Measurements from ENCODE around the gene C1orf94. TPM values are rescaled to one million over a fixed set of nuclear protein-coding genes. Genes with fewer than 3 reads are reported as not detected.

The C1orf94 gene
- polyA plus RNA-seq, 1 donor (not counting 4 experiments of a cell fraction or from before 2014, with no cell fraction given) = 0.05 TPM

- no peaks in the 10 kb centered on the region for H3K79me2 ChIP-seq (ENCODE audit: control insufficient read depth, insufficient read depth, low read length)
- H3K9me3 ChIP-seq (ENCODE audit: control insufficient read depth, low read depth, low read length) = no peaks in the 10 kb centered on the region
- peak overlapping the region; percentile 75 for H2AFZ ChIP-seq (ENCODE audit: control insufficient read depth, low read length)
- DNase-seq (ENCODE audit: low read depth, low spot score) (peak; percentile 63), FAIRE-seq (peak; percentile 81)
- no peak overlapping the region for H3K27ac ChIP-seq (ENCODE audit: control insufficient read depth, insufficient read depth, low read length)
- dilution Hi-C loops (cut with MboI; ENCODE audit: extremely low pct_ligation_motif_present, low sequenced_read_pairs) = no loop called here
- TF ChIP-seq EZH2 (IDR thresholded peaks at IDR 0.05; ENCODE audit: low read length) = no peak
- TF ChIP-seq CTCF (optimal IDR thresholded peaks at IDR 0.05 in 1 of 3, IDR thresholded peaks at IDR 0.05 in 1 of 3, conservative IDR thresholded peaks at IDR 0.05 in 1 of 3; ENCODE audit: extremely low read depth in 1 of 3, insufficient read depth in 2 of 3, low read length in 3 of 3) = peak; percentile 81 to 97 (median 83)
- peak overlapping the region; percentile 52 to 80 (median 73) for H3K4me3 ChIP-seq (ENCODE audit: control insufficient read depth in 2 of 3, extremely low read depth in 1 of 3, insufficient read depth in 2 of 3, low read depth in 1 of 3, low read length in 3 of 3)
- peak overlapping the region; percentile 97 for H3K4me2 ChIP-seq (ENCODE audit: control insufficient read depth, extremely low read depth, insufficient read depth, low read depth, low read length)
- no peaks in the 10 kb centered on the region for H4K20me1 ChIP-seq (ENCODE audit: control insufficient read depth, extremely low read depth, insufficient read depth, low read length)
- peak overlapping the region; percentile 41 for H3K9ac ChIP-seq (ENCODE audit: control insufficient read depth, extremely low read depth, insufficient read depth, low read length)
- peaks cover 18% of the 10 kb centered on the region for H3K27me3 ChIP-seq (ENCODE audit: control insufficient read depth, extremely low read depth, insufficient read depth, low read length)
- H3K36me3 ChIP-seq (ENCODE audit: control insufficient read depth in 2 of 2, extremely low read depth in 1 of 2, insufficient read depth in 2 of 2, low read length in 2 of 2) = no peaks in the 10 kb centered on the region
- peaks cover 20% of the 10 kb centered on the region for H3K4me1 ChIP-seq (ENCODE audit: control insufficient read depth, extremely low read depth, insufficient read depth, low read length)
- no peaks in the 10 kb centered on the region for H3K9me1 ChIP-seq (ENCODE audit: control insufficient read depth, extremely low read depth, insufficient read depth, low read length)
Measured at GRCh38 chr1:34162852-34163766, 13.6 kb upstream of the C1orf94 start.

- H3K4me2 ChIP-seq (ENCODE audit: control insufficient read depth, extremely low read depth, insufficient read depth, low read depth, low read length) = peak overlapping the region; percentile 97
- no peak for FAIRE-seq
- H3K9me3 ChIP-seq (ENCODE audit: control insufficient read depth, low read depth, low read length) = no peaks in the 10 kb centered on the region
- dilution Hi-C loops (cut with MboI; ENCODE audit: extremely low pct_ligation_motif_present, low sequenced_read_pairs) = no loop called here
- H3K9ac ChIP-seq (ENCODE audit: control insufficient read depth, extremely low read depth, insufficient read depth, low read length) = peak overlapping the region; percentile 41
- peak overlapping the region; percentile 75 for H2AFZ ChIP-seq (ENCODE audit: control insufficient read depth, low read length)
- peak overlapping the region; percentile 52 to 80 (median 73) for H3K4me3 ChIP-seq (ENCODE audit: control insufficient read depth in 2 of 3, extremely low read depth in 1 of 3, insufficient read depth in 2 of 3, low read depth in 1 of 3, low read length in 3 of 3)
- H3K4me1 ChIP-seq (ENCODE audit: control insufficient read depth, extremely low read depth, insufficient read depth, low read length) = peaks cover 20% of the 10 kb centered on the region
- H3K9me1 ChIP-seq (ENCODE audit: control insufficient read depth, extremely low read depth, insufficient read depth, low read length) = no peaks in the 10 kb centered on the region
- no peak for DNase-seq (ENCODE audit: low read depth, low spot score)
- TF ChIP-seq CTCF (optimal IDR thresholded peaks at IDR 0.05 in 1 of 3, IDR thresholded peaks at IDR 0.05 in 1 of 3, conservative IDR thresholded peaks at IDR 0.05 in 1 of 3; ENCODE audit: extremely low read depth in 1 of 3, insufficient read depth in 2 of 3, low read length in 3 of 3) = no peak
- TF ChIP-seq EZH2 (IDR thresholded peaks at IDR 0.05; ENCODE audit: low read length) = no peak
- no peaks in the 10 kb centered on the region for H4K20me1 ChIP-seq (ENCODE audit: control insufficient read depth, extremely low read depth, insufficient read depth, low read length)
- no peak overlapping the region for H3K27ac ChIP-seq (ENCODE audit: control insufficient read depth, insufficient read depth, low read length)
- H3K79me2 ChIP-seq (ENCODE audit: control insufficient read depth, insufficient read depth, low read length) = no peaks in the 10 kb centered on the region
- peaks cover 18% of the 10 kb centered on the region for H3K27me3 ChIP-seq (ENCODE audit: control insufficient read depth, extremely low read depth, insufficient read depth, low read length)
- H3K36me3 ChIP-seq (ENCODE audit: control insufficient read depth in 2 of 2, extremely low read depth in 1 of 2, insufficient read depth in 2 of 2, low read length in 2 of 2) = no peaks in the 10 kb centered on the region
Measured at GRCh38 chr1:34163792-34164731, 12.6 kb upstream of the C1orf94 start.

Data from keratinocyte (primary cell).